ENCODE data around the gene SLC39A8. TPM values are rescaled to one million over a fixed set of nuclear protein-coding genes. Genes with fewer than 3 reads are reported as not detected.

Gene SLC39A8
- total and polyA plus RNA-seq, 9 of the 15 experiments (the other 6 are each of a cell fraction or from before 2014, with no cell fraction given): 8.2 to 30.3 (median 25.0) TPM

- TF ChIP-seq THAP7 (CRISPR knock-in tag; IDR thresholded peaks at IDR 0.05) (no peak), ZZZ3 (IDR thresholded peaks at IDR 0.05) (no peak), MLLT1 (IDR thresholded peaks at IDR 0.05) (no peak), NONO (IDR thresholded peaks at IDR 0.05; ENCODE audit: low read depth in 2 of 2, low read length in 1 of 2) (no peak), STAT6 (CRISPR knock-in tag; IDR thresholded peaks at IDR 0.05) (no peak), TBL1XR1 (IDR thresholded peaks at IDR 0.05; ENCODE audit: low read length in 2 of 2) (0 out of 4 replicates have a peak, but pooled peaks of 1 of the 2 experiments have one; percentile 45), ETS1 (conservative IDR thresholded peaks at IDR 0.05; ENCODE audit: control insufficient read depth, low read depth, low read length) (no peak), HDGF (IDR thresholded peaks at IDR 0.05) (no peak), ZBTB8A (IDR thresholded peaks at IDR 0.05; ENCODE audit: partially characterized antibody) (no peak), MITF (IDR thresholded peaks at IDR 0.05) (0 out of 2 replicates have a peak, but pooled peaks have one; percentile 17), TCF15 (CRISPR knock-in tag; IDR thresholded peaks at IDR 0.05) (no peak), CBFB (CRISPR knock-in tag; IDR thresholded peaks at IDR 0.05) (no peak), AFF4 (CRISPR knock-in tag; IDR thresholded peaks at IDR 0.05) (no peak), GTF2F1 (IDR thresholded peaks at IDR 0.05; ENCODE audit: low read depth, low read length) (no peak), MIER1 (IDR thresholded peaks at IDR 0.05; ENCODE audit: low read depth) (no peak)
Measured at GRCh38 chr4:102342404-102343074, 2.7 kb downstream of the SLC39A8 start (continued).
